K562 (cell line): ENCODE data around the gene XPC. TPM values are rescaled to one million over a fixed set of nuclear protein-coding genes. Genes with fewer than 3 reads are reported as not detected.

Source experiments
- ARID2 ChIP-seq: fragments of 450-650 bp; IDR thresholded peaks from 2 replicates; pipeline ENCODE4 v1.6.1; 2017; ENCODE audit warnings: antibody characterized with exemption, mild to moderate bottlenecking
- CC2D1A ChIP-seq: fragments of 450-650 bp; IDR thresholded peaks from 2 replicates; pipeline ENCODE4 v1.6.1; 2017; ENCODE audit warnings: mild to moderate bottlenecking
- CEBPG ChIP-seq, 3 experiments: fragments of 200-800 bp in 1 of 3; sonication (Bioruptor generic) in 1 of 3; sonication (generic) in 1 of 3; formaldehyde crosslinking in 1 of 3; IDR thresholded peaks in 2 of 3; conservative IDR thresholded peaks in 1 of 3; 2 replicates each; pipeline versions ENCODE4 v1.6.1 to v1.8.0; 2016 to 2022; ENCODE audit warnings: missing compliant biosample characterization in 2 of 3, missing genetic modification characterization in 2 of 3, mild to moderate bottlenecking in 1 of 3, missing genetic modification reagents in 1 of 3
- E2F1 ChIP-seq: sonication (generic); formaldehyde crosslinking; IDR thresholded peaks from 2 replicates; pipeline ENCODE4 v1.8.1; 2023; ENCODE audit warnings: mild to moderate bottlenecking, missing genetic modification reagents, moderate library complexity
- EGR1 ChIP-seq: fragments of 450-650 bp; conservative IDR thresholded peaks from 2 replicates; pipeline ENCODE4 v1.6.1; 2017; ENCODE audit warnings: mild to moderate bottlenecking
- FOSL1 ChIP-seq: fragments of 200-800 bp; sonication (Bioruptor generic); conservative IDR thresholded peaks from 2 replicates; pipeline ENCODE4 v1.6.1; 2016; ENCODE audit warnings: missing genetic modification characterization, missing compliant biosample characterization
- HDGF ChIP-seq: fragments of 450-650 bp; IDR thresholded peaks from 2 replicates; pipeline ENCODE4 v1.6.1; 2016
- HES1 ChIP-seq: fragments of 450-650 bp; IDR thresholded peaks from 2 replicates; pipeline ENCODE4 v1.6.1; 2016; ENCODE audit warnings: low read depth, mild to moderate bottlenecking, moderate library complexity
- JUN ChIP-seq, 2 experiments: sonication (generic) in 1 of 2; formaldehyde crosslinking in 1 of 2; IDR thresholded peaks; 2 replicates each; pipeline versions ENCODE4 v1.6.1 to v1.8.0; 2012 to 2022; ENCODE audit warnings: borderline replicate concordance in 2 of 2, mild to moderate bottlenecking in 2 of 2, improper control_type of control experiment in 1 of 2, low read depth in 1 of 2, low read length in 1 of 2, missing genetic modification reagents in 1 of 2
- LCOR ChIP-seq: sonication (generic); formaldehyde crosslinking; IDR thresholded peaks from 2 replicates; pipeline ENCODE4 v1.8.0; 2022; ENCODE audit warnings: mild to moderate bottlenecking, missing genetic modification reagents
- MAZ ChIP-seq, 2 experiments: fragments of 450-650 bp in 1 of 2; sonication (generic) in 1 of 2; formaldehyde crosslinking; IDR thresholded peaks in 1 of 2; conservative IDR thresholded peaks in 1 of 2; 2 replicates each; pipeline versions ENCODE4 v1.4.0 to v1.5.0; 2020; ENCODE audit warnings: mild to moderate bottlenecking in 1 of 2, missing genetic modification reagents in 1 of 2
- MIER1 ChIP-seq: fragments of 450-650 bp; IDR thresholded peaks from 2 replicates; pipeline ENCODE4 v1.6.1; 2016; ENCODE audit warnings: antibody characterized with exemption, mild to moderate bottlenecking, low read depth
- NCOA1 ChIP-seq: fragments of 450-650 bp; IDR thresholded peaks from 2 replicates; pipeline ENCODE4 v1.6.1; 2016; ENCODE audit warnings: low read depth
- TRIM24 ChIP-seq, 2 experiments: fragments of 450-650 bp; IDR thresholded peaks; 2 replicates each; pipeline ENCODE4 v1.6.1; 2016
- ZBTB7A ChIP-seq: IDR thresholded peaks from 2 replicates; pipeline ENCODE4 v1.6.1; 2011; ENCODE audit warnings: low read depth, mild to moderate bottlenecking, low read length, moderate library complexity, borderline replicate concordance; ENCODE audit not compliant: control insufficient read depth
- ZNF175 ChIP-seq: fragments of 200-800 bp; sonication (Bioruptor generic); IDR thresholded peaks from 2 replicates; pipeline ENCODE4 v1.6.1; 2016; ENCODE audit warnings: low read depth, mild to moderate bottlenecking, missing genetic modification characterization, missing compliant biosample characterization
- ZNF263 ChIP-seq: sonication (generic); formaldehyde crosslinking; IDR thresholded peaks from 2 replicates; pipeline ENCODE4 v1.8.0; 2022; ENCODE audit warnings: mild to moderate bottlenecking, missing genetic modification reagents, borderline replicate concordance
- ZNF518B ChIP-seq: fragments of 250-450 bp; sonication (Bioruptor Pico); IDR thresholded peaks from 2 replicates; pipeline ENCODE4 v1.5.0; 2021; ENCODE audit warnings: mild to moderate bottlenecking, moderate library complexity
- ZNF583 ChIP-seq: fragments of 250-450 bp; sonication (Bioruptor Pico); IDR thresholded peaks from 2 replicates; pipeline ENCODE4 v1.4.0; 2020
- polyA plus RNA-seq, 8 experiments: library from polyadenylated mRNA; depleted of rRNA in 4 of 8; stranded (reverse) in 5 of 8; unstranded in 3 of 8; fragments of >200 nt; fragmentation: Nextera tagmentation in 2 of 8; fragmentation: Illumina TruSeq in 1 of 8; extraction: Ambion mirVana in 2 of 8; extraction: Trizol in 1 of 8; gene quantifications; 2 replicates each; pipeline versions ENCODE4 v1.2.1 to v1.2.3, GENCODE V29; 2011 to 2014; ENCODE audit warnings: inconsistent platforms in 1 of 8, missing spikeins in 1 of 8
- total RNA-seq, 7 experiments: library from RNA; depleted of rRNA in 6 of 7; stranded (reverse); fragments of >200 nt in 6 of 7; fragmentation: Illumina TruSeq in 2 of 7; extraction: Trizol in 2 of 7; gene quantifications; 2 replicates each; pipeline versions ENCODE4 v1.2.1 to v1.2.3, GENCODE V29; 2011 to 2021; ENCODE audit warnings: low replicate concordance in 1 of 7
- TF ChIP-seq, protein P1 (sequence below), 2 experiments: fragments of 250-450 bp in 1 of 2; fragments of 450-650 bp in 1 of 2; sonication (Bioruptor Pico) in 1 of 2; IDR thresholded peaks; 2 replicates each; pipeline versions ENCODE4 v1.6.1 to v1.8.0; 2016 to 2021; ENCODE audit warnings: mild to moderate bottlenecking in 2 of 2, moderate library complexity in 2 of 2, missing compliant biosample characterization in 1 of 2, missing genetic modification characterization in 1 of 2

The XPC gene
- total and polyA plus RNA-seq, 9 of the 15 experiments (the other 6 are each of a cell fraction or from before 2014, with no cell fraction given) = 3.8 to 54.7 (median 41.3) TPM

DNA sequence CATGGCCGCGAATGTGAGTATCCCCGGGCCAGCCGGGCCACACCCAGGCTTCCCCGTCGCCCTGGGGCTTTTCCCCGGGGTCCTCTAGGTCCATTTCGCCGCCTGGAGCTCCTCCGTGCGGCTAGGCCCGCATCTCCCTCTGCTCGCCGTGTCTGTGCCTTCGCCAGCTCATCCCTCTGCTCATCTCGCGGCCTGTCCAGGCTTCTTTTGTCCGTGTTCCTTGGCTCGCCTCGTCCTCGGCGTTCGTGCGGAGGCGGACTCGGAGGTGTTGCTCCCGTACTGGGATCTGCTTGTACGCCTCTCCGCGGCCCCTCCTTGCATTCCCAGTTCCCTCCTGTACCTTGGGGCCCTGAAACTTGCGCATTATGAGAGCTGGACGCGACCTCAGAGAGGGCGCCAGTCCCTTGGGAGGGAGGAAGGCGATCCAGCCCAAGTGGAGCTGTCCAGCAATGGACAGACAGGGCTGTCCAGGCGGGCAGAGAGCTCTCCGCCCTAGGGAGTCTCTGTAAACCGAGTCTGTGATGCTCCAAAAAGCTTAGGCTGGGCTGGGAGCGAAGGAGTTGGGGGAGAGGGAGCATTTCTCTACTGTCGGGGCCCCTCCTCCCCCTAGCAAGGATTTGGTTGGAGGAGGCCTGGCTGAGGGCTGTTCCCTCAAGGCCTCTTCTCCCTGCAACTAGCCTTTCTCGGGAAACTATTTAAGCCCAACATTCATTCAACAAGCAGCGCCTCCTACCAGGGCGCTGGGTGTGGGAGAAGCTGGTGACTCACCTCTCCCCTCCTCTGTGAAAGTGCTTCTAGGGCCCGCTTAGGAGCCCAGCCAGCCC is 53.0 kb downstream of the XPC start (continued):
- TF ChIP-seq ZNF518B (CRISPR knock-in tag) (no peak), ZBTB7A (peak; percentile 17; the same call in 1 of the 2 replicates), ZNF175 (CRISPR knock-in tag) (no peak), CEBPG (CRISPR knock-in tag; IDR thresholded peaks at IDR 0.05) (0 out of 2 replicates have a peak, but pooled peaks have one; percentile 5), CEBPG (tag; conservative IDR thresholded peaks at IDR 0.05 in 1 of 2, IDR thresholded peaks at IDR 0.05 in 1 of 2) (no peak), NCOA1 (peak; percentile 94), JUN (IDR thresholded peaks at IDR 0.05; ENCODE audit: borderline replicate concordance, low read depth, low read length) (peak; percentile 92), JUN (CRISPR knock-in tag; IDR thresholded peaks at IDR 0.05; ENCODE audit: borderline replicate concordance) (0 out of 2 replicates have a peak, but pooled peaks have one; percentile 37), HDGF (0 out of 2 replicates have a peak, but pooled peaks have one; percentile 33), EGR1 (peak; percentile 75), E2F1 (CRISPR knock-in tag) (peak; percentile 59; the same call in 1 of the 2 replicates), ZNF263 (CRISPR knock-in tag) (peak; percentile 88), ZNF583 (CRISPR knock-in tag) (peak; percentile 47; the same call in 1 of the 2 replicates), FOSL1 (peak; percentile 98), LCOR (CRISPR knock-in tag) (peak; percentile 42; the same call in 1 of the 2 replicates), MIER1 (peak; percentile 96), ARID2 (peak; percentile 13; the same call in 1 of the 2 replicates), TRIM24 (IDR thresholded peaks at IDR 0.05) (0 out of 4 replicates have a peak, but pooled peaks of 1 of the 2 experiments have one; percentile 36), CC2D1A (0 out of 2 replicates have a peak, but pooled peaks have one; percentile 15), MAZ (CRISPR knock-in tag; conservative IDR thresholded peaks at IDR 0.05 in 1 of 2, IDR thresholded peaks at IDR 0.05 in 1 of 2) (peak; percentile 30 to 70; a peak in 2 of 4 replicates), HES1 (no peak)
- TF ChIP-seq, protein P1, sequence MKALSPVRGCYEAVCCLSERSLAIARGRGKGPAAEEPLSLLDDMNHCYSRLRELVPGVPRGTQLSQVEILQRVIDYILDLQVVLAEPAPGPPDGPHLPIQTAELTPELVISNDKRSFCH (CRISPR knock-in tag; IDR thresholded peaks at IDR 0.05) = no peak
- TF ChIP-seq, protein P1 (tag; IDR thresholded peaks at IDR 0.05) = no peak
